Measurements from ENCODE around the gene IFIH1.

The IFIH1 gene

DNA sequence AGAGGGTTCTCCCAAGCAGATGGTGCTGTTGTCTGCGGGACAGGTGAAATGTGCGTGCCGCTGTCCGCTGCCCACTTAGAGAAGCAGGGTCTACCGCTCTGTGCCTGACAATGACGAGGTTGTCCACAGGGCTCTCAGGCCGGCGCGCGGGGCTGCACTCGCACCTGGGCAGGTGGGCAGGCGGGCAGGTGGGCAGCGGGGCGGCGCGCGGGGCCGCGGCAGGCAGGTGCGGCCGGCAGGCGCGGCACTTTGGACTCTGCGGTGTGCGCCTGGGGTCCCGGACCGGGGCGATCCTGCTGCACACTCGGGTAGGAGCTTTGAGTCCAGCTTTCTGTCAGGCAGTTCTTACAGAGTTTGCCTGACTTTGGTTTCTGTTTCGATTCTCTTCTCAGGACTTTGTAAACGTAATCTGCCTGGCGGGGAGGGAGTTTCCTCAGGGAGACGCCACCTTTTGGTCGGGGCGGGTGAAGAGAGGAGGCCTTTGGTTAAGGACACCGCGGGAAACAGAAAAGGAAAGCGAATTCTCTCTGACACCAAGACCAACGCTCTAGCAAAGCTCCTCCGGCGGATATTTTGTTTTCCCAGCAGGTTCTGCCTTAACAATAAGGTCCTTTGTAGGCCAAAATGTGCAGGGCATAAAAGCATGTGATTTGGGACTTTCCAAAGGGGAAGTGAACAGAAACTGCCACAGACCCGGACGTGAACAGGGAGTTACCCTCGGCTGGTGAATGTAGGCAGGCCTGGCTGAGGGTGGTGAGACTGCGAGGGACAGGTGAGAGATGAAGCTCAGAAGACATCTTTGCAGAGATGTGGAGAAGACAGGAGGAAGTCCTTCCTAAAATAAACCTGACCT, at the start of gene IFIH1:
TSS of gene IFIH1 (minus strand) at position 357 of the 853 bp plus-strand sequence. CDS start 377 bp downstream, outside the sequence.
- peak; percentile 90 to 92 for DNase-seq (ENCODE audit: low read depth in 2 of 2)
- peak within 1 kb of the TSS; percentile 78 to 86 for H3K4me3 ChIP-seq (replicated peaks in 1 of 2; ENCODE audit: low read depth in 2 of 2, low read length in 2 of 2)
- TF ChIP-seq, protein P1, sequence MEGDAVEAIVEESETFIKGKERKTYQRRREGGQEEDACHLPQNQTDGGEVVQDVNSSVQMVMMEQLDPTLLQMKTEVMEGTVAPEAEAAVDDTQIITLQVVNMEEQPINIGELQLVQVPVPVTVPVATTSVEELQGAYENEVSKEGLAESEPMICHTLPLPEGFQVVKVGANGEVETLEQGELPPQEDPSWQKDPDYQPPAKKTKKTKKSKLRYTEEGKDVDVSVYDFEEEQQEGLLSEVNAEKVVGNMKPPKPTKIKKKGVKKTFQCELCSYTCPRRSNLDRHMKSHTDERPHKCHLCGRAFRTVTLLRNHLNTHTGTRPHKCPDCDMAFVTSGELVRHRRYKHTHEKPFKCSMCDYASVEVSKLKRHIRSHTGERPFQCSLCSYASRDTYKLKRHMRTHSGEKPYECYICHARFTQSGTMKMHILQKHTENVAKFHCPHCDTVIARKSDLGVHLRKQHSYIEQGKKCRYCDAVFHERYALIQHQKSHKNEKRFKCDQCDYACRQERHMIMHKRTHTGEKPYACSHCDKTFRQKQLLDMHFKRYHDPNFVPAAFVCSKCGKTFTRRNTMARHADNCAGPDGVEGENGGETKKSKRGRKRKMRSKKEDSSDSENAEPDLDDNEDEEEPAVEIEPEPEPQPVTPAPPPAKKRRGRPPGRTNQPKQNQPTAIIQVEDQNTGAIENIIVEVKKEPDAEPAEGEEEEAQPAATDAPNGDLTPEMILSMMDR (IDR thresholded peaks at IDR 0.05; ENCODE audit: low read depth, low read length) = peak; percentile 37

- TF ChIP-seq, protein P1 (IDR thresholded peaks at IDR 0.05; ENCODE audit: low read depth, low read length) = no peak
- DNase-seq (ENCODE audit: low read depth in 2 of 2) = peak in 1 of 2 donors; percentile 10
- H3K4me3 ChIP-seq (replicated peaks in 1 of 2; ENCODE audit: low read depth in 2 of 2, low read length in 2 of 2) = no peak overlapping the region
Observed at GRCh38 chr2:162365392-162365791, 46.9 kb upstream of the IFIH1 start.

DNA sequence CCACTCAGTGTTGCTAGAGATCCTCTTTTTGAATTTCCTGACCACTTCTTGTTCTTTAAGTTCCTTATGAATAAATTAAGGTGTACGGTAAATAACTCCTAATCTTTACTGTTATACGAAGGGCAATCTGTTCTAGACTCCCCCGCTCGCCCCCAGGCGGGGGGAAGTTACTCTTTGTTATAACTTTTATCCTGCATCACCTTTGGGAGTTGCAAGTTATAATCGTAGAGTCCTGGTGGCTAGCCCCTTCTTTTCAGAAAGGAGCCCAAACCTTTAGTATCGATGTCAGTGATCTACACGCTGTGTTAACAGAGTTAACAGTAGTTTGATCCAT, 26.1 kb upstream of the IFIH1 start:
- TF ChIP-seq, protein P1 (IDR thresholded peaks at IDR 0.05; ENCODE audit: low read depth, low read length) = no peak
- H3K4me3 ChIP-seq (replicated peaks in 1 of 2; ENCODE audit: low read depth in 2 of 2, low read length in 2 of 2) = peak overlapping the region; percentile 69 to 71
- DNase-seq (ENCODE audit: low read depth in 2 of 2) = no peak

DNA sequence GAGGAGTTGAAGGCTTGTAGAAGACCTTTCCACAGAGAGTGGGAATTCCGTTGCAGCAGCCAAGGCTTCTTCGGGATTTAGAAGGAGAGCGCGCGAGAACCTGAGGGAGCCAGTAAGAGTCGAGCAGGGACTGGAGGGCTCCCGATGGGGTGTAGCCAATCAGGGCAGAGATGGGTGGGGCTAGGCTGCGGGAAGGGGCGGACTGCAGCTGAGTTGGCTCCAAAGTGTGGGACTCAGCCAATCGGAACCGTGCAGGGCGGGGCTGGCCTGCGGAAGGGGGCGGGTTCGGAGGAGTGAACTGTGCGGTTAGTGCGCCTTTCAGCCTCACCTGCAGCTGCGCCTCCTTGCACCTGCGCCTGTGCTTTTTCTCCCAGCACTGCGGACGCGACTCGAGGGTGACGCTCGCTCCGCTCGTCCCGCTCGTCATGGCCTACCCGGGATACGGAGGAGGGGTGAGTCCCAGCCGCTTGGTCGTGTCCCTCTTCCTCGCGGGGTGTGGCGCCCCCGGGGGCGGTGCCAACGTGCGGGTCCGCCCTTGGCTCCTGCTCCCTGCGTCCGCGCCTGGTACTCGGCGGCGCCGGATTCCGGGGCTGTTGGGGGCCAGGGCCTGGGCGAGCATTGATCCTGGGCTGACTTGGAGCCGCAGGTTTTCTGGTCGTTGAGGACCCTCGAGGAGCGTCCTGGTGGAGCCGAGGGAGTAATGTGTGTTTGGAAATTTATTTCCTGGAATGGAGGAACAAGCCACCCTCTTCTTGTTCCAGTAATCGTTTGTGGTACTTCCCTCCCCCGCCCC, 25.5 kb upstream of the IFIH1 start, which contains the start of gene GCA:
TSS of gene GCA (plus strand) at position 309 of the 793 bp plus-strand sequence. CDS start at position 426, 117 bp downstream.
- TF ChIP-seq, protein P1 (IDR thresholded peaks at IDR 0.05; ENCODE audit: low read depth, low read length) = no peak
- DNase-seq (ENCODE audit: low read depth in 2 of 2) = peak; percentile 89 to 91
- H3K4me3 ChIP-seq (replicated peaks in 1 of 2; ENCODE audit: low read depth in 2 of 2, low read length in 2 of 2) = peak within 1 kb of the TSS; percentile 69 to 71

DNA sequence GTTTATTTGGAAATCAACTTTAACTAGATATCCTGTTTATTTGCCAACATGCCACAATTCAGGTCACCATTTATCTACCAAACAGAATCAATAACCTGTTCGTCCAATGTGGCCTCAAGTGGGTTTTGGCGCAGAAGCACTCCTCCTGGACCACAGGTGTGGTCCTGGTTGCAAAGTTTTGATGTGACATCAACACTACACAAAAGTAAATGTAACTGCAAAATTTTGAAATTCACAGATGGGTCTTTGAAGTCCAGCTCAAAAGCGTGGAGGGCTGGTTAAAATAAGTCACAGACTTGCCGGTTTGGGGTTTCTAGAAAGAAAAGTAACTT, 25.0 kb upstream of the IFIH1 start:
- TF ChIP-seq, protein P1 (IDR thresholded peaks at IDR 0.05; ENCODE audit: low read depth, low read length) = no peak
- no peak for DNase-seq (ENCODE audit: low read depth in 2 of 2)
- H3K4me3 ChIP-seq (replicated peaks in 1 of 2; ENCODE audit: low read depth in 2 of 2, low read length in 2 of 2) = peak overlapping the region; percentile 69 to 71

DNA sequence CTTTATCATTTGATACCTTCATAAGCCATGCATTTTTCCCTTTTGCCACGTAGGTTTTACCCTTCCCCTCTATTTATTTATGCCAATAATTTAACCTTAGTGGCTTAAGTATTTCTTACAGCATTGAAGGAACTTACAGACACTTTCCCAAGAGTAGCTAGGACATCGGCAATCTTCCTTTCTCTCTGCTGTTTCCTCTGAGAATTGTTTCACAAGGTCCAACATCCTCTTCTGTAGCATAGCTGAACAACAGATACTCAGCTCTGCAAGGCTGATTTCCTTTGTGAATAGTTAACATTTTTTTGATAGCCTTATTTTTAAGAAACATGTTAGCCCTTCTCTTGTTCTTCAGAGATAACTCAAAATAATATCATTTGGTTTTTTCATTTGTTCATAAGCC, 24.4 kb upstream of the IFIH1 start:
- DNase-seq (ENCODE audit: low read depth in 2 of 2) = no peak
- H3K4me3 ChIP-seq (replicated peaks in 1 of 2; ENCODE audit: low read depth in 2 of 2, low read length in 2 of 2) = no peak overlapping the region
- TF ChIP-seq, protein P1 (IDR thresholded peaks at IDR 0.05; ENCODE audit: low read depth, low read length) = no peak

All from cardiac fibroblast (primary cell).